GM03348 (cell line): ENCODE data around the gene SYNGR3.
A peak's percentile ranks its signal among the peaks of the same experiment; 100 is the strongest.
"Not testable (repeated sequence)": the region's sequence is repeated elsewhere in the genome, so short reads cannot be mapped to it uniquely, and the experiment has no call there.

Experiments
- DNase-seq: peaks from one replicate; pipeline ENCODE4 v3.0.0; 2012; ENCODE audit warnings: low spot score

SYNGR3 gene

GRCh38 chr16:2029350-2029749 is 39.6 kb downstream of the SYNGR3 start:
- no peak for DNase-seq

DNA sequence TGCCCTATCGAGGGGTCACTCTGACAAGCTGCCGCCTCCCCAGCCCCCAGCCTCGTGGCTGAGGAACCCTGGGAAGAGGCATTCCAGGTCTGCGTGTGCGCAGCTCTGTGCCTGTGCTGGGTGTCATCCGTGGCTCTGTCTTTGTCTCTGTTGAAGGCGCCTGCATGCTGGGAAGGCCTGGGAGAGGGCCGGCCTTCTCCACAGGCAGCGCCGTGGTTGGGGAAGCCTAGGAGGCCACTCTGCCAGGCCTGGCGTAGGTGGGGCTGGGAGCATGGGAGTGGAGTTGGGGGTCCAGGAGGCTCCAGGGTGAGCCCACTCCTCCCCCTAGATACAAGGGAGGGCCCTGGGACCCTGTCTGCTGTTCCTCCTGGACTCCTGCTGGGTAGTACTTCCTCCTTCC is 40.3 kb downstream of the SYNGR3 start:
- no peak for DNase-seq

DNA sequence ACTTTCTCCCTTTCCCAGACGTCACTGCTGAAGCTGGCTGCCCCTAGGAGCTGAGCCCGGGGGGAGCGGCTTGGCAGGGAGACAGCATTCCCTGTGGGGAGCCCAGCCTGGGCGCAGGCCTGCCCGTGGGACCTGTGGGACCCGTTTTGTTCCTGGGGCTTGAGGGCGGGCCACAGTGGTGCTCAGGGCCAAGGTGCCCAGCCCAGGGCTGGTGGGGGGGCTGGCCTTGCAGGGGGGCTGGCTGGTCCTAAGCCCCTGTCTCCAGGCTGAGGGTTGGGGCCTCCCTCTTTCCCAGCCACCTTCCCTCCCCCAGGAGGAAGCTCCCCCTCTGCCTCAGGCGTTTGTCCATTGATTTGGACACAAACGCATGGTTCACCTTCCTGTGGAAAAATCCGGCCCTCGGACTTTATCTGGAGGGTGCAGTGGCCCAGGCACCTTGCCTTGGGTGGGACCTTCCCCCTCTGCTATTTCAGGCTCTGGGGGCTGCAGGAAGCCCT is 41.4 kb downstream of the SYNGR3 start:
- no peak for DNase-seq

GRCh38 chr16:2032285-2033056 is 42.7 kb downstream of the SYNGR3 start:
- DNase-seq: peak; percentile 42

GRCh38 chr16:2033057-2033908 is 43.5 kb downstream of the SYNGR3 start:
- DNase-seq: peak; percentile 89

GRCh38 chr16:2033909-2034695 is 44.3 kb downstream of the SYNGR3 start:
- not testable (repeated sequence) for DNase-seq

- no peak for DNase-seq
Observed at GRCh38 chr16:2034696-2035430, 45.1 kb downstream of the SYNGR3 start.

GRCh38 chr16:2035431-2036199 is 45.8 kb downstream of the SYNGR3 start:
- peak; percentile 90 for DNase-seq

DNA sequence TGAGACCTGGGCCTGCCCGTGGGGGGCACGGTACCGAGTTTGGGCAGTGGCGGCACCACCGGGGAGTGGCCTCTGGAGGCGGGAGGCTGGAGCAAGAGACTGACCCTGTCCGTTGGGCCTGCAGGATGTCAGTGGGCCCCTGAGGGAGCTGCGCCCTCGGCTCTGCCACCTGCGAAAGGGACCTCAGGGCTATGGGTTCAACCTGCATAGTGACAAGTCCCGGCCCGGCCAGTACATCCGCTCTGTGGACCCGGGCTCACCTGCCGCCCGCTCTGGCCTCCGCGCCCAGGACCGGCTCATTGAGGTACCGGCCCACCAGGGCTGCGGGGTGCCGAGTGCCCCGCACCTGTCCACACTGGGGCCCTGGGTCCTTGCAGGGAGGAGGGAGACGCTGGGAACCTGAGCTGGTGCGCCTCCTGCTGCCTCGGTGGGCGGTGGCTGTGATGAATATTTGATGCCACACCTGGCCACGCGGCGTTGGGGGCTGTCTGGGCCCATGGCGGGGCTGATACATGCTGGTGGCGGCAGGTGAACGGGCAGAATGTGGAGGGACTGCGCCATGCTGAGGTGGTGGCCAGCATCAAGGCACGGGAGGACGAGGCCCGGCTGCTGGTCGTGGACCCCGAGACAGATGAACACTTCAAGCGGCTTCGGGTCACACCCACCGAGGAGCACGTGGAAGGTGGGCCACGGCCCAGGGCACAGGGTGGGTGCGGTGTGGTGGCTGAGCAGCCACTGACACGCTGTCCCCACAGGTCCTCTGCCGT is 46.6 kb downstream of the SYNGR3 start:
- no peak for DNase-seq

- no peak for DNase-seq
Observed at GRCh38 chr16:2037115-2037514, 47.3 kb downstream of the SYNGR3 start.

DNA sequence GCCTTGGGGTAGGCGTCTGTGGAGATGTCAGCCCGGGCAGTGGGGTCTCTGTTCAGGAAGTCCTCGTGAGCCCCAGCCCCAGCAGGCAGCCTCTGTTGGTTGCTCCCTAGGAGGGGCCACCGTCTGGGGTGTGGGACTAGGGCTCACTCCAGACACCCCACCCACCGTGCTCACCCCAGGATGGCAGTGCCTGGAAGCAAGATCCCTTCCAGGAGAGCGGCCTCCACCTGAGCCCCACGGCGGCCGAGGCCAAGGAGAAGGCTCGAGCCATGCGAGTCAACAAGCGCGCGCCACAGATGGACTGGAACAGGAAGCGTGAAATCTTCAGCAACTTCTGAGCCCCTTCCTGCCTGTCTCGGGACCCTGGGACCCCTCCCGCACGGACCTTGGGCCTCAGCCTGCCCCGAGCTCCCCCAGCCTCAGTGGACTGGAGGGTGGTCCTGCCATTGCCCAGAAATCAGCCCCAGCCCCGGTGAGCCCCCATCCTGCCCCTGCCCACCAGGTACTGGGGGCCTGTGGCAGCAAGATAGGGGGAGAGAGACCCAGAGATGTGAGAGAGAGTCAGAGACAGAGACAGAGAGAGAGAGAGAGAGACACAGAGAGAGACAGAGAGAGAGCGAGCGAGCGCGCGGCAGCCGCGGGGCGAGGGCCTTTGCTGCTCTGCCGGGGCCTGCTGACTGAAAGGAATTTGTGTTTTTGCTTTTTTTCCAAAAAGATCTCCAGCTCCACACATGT is 48.0 kb downstream of the SYNGR3 start:
- no peak for DNase-seq

DNA sequence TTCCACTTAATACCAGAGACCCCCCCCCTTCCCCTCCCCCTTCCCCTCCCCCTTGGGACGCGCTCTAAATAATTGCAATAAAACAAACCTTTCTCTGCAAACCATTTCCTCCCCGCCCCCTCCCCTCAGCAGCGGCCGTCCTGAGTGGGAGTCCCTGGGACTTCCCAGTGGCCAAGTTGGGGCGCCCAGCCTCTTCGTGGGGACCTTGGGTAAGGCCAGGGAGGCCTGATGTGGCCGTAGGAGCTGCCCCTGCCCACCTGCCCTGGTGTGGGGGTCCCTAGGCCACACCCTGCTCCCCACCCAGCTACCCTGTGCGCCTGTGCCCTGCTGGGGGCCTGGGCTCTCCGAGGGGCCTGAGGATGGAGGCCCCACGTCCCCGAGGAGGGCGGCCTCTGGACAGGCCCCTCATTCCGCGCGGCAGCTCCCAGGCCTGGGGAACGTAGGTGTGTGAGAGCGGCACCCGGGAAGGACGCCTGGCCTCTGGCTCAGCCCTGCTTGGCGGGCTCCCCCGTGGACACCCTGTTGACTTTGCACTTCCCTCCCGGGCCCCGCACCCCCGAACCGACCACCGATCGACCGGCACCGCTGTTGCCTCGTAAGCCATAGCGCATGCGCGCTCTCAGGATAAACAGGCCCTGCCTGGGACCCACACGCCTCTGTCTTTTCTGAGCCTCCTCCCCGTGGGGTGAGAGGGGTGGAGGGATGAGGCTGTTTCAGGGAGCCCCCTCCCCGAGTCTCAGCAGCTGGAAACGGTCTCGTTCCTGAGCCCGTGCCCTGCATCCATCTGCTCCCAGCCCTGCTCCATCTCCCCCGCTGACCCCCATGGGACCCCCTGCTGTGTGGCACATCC is 48.8 kb downstream of the SYNGR3 start:
- no peak for DNase-seq

GRCh38 chr16:2039274-2040031 is 49.7 kb downstream of the SYNGR3 start:
- DNase-seq: peak; percentile 77

GRCh38 chr16:2040041-2040786 is 50.4 kb downstream of the SYNGR3 start:
- DNase-seq: no peak

GRCh38 chr16:2040787-2041522 is 51.2 kb downstream of the SYNGR3 start:
- no peak for DNase-seq
